Ascending aorta (tissue), 2 donors: Measurements from ENCODE around the gene NUAK2. TPM values are rescaled to one million over a fixed set of nuclear protein-coding genes. Genes with fewer than 3 reads are reported as not detected.

Experiments
- DNase-seq, 2 donors: peaks; one replicate each; pipeline ENCODE4 v3.0.0-alpha.2; 2019; ENCODE audit warnings: low spot score in 2 of 2
- H3K27ac ChIP-seq, 2 donors: fragments of 200-600 bp; sonication (generic); one replicate each; pipeline ENCODE4 v1.5.1; 2016 to 2017; ENCODE audit warnings: mild to moderate bottlenecking in 1 of 2
- H3K27me3 ChIP-seq: fragments of 200-600 bp; sonication (generic); one replicate; pipeline ENCODE4 v1.5.1; 2017
- H3K36me3 ChIP-seq, 2 donors: fragments of 200-600 bp; sonication (generic); one replicate each; pipeline ENCODE4 v1.5.1; 2016
- H3K4me1 ChIP-seq, 2 donors: fragments of 200-600 bp; sonication (generic); one replicate each; pipeline ENCODE4 v1.5.1; 2016 to 2017; ENCODE audit warnings: mild to moderate bottlenecking in 1 of 2
- H3K4me3 ChIP-seq, 2 donors: fragments of 200-600 bp; sonication (generic); one replicate each; pipeline ENCODE4 v1.5.1; 2016 to 2017; ENCODE audit warnings: mild to moderate bottlenecking in 1 of 2
- H3K9me3 ChIP-seq, 2 donors: fragments of 200-600 bp; sonication (generic); one replicate each; pipeline ENCODE4 v1.5.1; 2016
- intact Hi-C: fragments of 100-400 bp; cut with DNase I; formaldehyde crosslinking; loops from one replicate; pipeline ENCODE4 v1.15.1; 2023
- total RNA-seq: library from RNA; depleted of rRNA; stranded (reverse); fragments of >200 nt; gene quantifications from one replicate; pipeline ENCODE4 v1.1.0, GENCODE V29; 2016
- TF ChIP-seq, protein P1 (sequence below), 3 experiments: fragments of 200-600 bp in 2 of 3; fragments of 450-650 bp in 1 of 3; sonication (generic) in 2 of 3; IDR thresholded peaks; one replicate each; pipeline ENCODE4 v1.5.1; 2016 to 2019; ENCODE audit warnings: antibody characterized with exemption in 3 of 3, mild to moderate bottlenecking in 1 of 3, moderate library complexity in 1 of 3

Gene NUAK2
- total RNA-seq, 1 donor from 2014 or later = 0.85 TPM

DNA sequence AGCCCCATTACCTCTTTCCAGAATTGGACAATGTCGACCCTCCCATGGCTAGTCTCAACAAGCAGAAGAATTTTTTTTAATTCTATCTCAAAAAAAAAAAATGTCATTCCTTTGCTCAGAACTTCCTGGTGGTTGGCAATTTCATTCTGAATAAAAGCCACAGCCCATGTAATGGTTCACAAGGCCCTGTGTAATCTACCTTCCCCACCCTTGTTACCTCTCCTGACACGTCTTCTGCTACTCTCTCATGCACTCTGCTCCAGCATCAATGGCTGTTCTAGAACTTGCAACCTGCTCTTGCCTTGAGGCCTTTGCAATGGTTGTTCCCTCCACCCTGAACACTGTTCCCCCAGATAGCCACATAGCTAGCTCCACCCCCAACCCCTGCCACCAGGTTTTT lies 25.4 kb downstream of the NUAK2 start:
- no peak overlapping the region for H3K27ac ChIP-seq
- DNase-seq = no peak
- no peaks in the 10 kb centered on the region for H3K9me3 ChIP-seq
- no peak overlapping the region for H3K4me3 ChIP-seq
- TF ChIP-seq, protein P1, sequence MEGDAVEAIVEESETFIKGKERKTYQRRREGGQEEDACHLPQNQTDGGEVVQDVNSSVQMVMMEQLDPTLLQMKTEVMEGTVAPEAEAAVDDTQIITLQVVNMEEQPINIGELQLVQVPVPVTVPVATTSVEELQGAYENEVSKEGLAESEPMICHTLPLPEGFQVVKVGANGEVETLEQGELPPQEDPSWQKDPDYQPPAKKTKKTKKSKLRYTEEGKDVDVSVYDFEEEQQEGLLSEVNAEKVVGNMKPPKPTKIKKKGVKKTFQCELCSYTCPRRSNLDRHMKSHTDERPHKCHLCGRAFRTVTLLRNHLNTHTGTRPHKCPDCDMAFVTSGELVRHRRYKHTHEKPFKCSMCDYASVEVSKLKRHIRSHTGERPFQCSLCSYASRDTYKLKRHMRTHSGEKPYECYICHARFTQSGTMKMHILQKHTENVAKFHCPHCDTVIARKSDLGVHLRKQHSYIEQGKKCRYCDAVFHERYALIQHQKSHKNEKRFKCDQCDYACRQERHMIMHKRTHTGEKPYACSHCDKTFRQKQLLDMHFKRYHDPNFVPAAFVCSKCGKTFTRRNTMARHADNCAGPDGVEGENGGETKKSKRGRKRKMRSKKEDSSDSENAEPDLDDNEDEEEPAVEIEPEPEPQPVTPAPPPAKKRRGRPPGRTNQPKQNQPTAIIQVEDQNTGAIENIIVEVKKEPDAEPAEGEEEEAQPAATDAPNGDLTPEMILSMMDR (IDR thresholded peaks at IDR 0.05) = no peak
- no peaks in the 10 kb centered on the region for H3K36me3 ChIP-seq
- intact Hi-C loops = no loop called here
- H3K27me3 ChIP-seq = no peaks in the 10 kb centered on the region
- H3K4me1 ChIP-seq = peaks cover 0 to 9% of the 10 kb centered on the region in 2 donors

DNA sequence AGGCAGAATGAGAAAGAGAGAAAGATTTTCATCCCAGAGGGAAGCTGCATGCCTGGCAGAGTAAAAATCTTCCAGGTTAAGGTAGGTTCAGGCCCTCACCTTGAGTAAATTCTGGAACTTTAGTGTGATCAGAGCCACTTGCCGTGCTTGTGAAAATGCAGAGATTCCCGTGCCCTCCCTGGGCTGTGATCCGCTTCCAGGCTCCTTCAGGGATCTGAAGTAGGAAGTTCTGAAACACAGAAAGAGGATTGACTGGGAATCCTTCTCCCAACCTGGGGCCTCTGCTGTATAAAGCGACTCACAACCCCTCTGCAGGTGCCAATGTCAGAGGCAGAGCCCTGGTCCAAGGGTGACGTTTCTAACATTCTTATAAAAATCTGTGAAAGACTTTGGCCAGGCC lies 26.6 kb downstream of the NUAK2 start:
- Histone ChIP-seq H3K36me3 (no peaks in the 10 kb centered on the region), H3K4me3 (no peak overlapping the region), H3K27ac (peak overlapping the region in 1 of 2 donors; percentile 44), H3K9me3 (no peaks in the 10 kb centered on the region), H3K27me3 (no peaks in the 10 kb centered on the region), H3K4me1 (peaks cover 0 to 8% of the 10 kb centered on the region in 2 donors)
- intact Hi-C loops = no loop called here
- no peak for DNase-seq
- TF ChIP-seq, protein P1 (IDR thresholded peaks at IDR 0.05) = no peak

DNA sequence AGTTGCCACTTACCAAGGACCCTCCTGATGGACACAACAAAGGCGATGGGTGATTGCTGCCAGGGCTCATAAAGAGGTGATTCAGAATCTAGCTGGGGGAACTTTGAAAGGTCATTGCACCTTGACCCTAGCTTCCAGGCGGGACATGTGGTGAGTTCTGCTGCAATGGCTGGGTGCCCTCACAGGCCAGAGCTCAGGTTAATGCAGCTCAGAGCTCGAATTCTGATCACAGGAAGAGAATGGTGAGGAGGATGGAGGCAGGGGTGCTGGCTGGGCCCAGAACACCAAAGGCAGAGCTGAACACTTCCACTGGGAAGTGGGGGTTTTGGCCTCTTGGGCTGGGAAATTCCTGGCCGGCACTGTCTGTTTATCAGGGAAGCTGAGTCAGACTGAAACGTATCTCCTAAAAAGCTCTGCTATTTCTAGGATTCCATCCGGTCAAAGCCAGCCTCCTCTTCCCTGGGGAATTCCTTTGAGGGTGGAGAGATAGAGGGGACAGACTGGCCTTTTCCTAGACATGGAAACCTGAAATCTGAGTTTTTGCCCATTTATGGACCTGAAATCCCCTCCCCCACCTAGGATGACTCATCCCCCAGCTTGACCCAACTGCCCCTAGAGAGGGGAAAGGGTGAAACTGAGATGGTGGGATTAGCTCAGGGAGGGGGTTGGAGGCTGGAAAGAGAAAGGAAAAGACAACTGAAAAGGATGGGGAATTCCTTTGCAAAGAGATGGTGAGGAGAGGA lies 27.2 kb downstream of the NUAK2 start:
- DNase-seq = no peak

DNA sequence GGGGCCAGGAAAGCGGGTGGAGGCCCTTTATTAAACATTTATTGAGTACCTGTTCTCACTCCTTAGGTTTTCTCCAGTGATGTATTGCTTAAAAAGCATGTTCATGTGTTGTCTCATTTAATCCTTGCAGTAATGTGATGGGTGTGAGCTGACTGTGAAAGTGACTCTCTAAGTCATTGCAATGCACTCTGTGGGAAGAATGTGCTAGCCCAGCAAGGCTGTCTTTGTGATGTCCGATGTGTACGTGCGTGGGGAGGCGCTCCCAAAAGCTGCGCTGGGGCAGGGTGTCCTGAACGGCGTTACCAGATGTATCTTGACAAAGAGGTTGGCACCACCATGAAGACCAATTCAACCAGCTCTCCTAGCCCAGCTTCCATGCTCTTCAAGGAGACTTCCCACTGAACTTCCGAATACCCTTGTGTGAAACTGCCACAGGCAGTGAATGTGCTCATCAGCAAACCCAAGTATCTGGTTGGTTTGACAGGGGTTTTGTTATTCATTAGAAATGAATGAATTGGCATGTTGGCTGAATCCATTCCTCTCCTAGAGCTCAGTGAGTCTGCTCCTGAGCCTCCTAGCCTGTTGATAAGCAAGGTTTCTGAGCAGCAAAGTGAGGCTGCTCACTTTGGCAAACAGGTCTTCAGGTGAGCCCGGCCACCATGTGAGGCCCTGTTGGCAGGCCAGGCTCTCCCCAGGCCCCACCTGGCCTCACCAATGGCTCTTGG lies 28.0 kb downstream of the NUAK2 start:
- TF ChIP-seq, protein P1 (IDR thresholded peaks at IDR 0.05) = no peak
- peak overlapping the region in 1 of 2 donors; percentile 44 for H3K27ac ChIP-seq
- H3K27me3 ChIP-seq = no peaks in the 10 kb centered on the region
- intact Hi-C loops = no loop called here
- H3K4me3 ChIP-seq = no peak overlapping the region
- no peaks in the 10 kb centered on the region for H3K9me3 ChIP-seq
- no peaks in the 10 kb centered on the region for H3K36me3 ChIP-seq
- peaks cover 0 to 8% of the 10 kb centered on the region in 2 donors for H3K4me1 ChIP-seq
- DNase-seq = no peak

More for the DNA sequence above, 27.2 kb downstream of the NUAK2 start:
- Histone ChIP-seq H3K27ac (peak overlapping the region in 1 of 2 donors; percentile 44), H3K36me3 (no peaks in the 10 kb centered on the region), H3K4me3 (no peak overlapping the region), H3K4me1 (peaks cover 0 to 8% of the 10 kb centered on the region in 2 donors), H3K9me3 (no peaks in the 10 kb centered on the region), H3K27me3 (no peaks in the 10 kb centered on the region)
- TF ChIP-seq, protein P1 (IDR thresholded peaks at IDR 0.05) = no peak
- intact Hi-C loops = no loop called here

DNA sequence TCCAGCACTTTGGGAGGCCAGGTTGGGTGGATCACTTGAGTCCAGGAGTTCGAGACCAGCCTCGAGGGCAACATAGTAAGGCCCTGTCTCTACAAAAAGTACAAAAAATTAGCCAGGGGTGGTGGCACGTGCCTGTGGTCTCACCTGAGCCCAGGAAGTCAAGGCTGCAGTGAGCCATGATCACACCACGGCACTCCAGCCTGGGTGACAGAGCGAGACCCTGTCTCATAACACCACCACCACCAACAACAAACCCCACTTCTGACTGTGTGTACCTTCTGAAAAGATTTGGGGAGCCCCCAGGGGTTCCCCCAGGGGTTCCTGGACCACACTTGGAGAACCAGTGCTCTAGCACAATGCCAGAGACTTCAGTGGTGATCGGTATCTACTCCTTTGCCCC lies 29.9 kb downstream of the NUAK2 start:
- no peaks in the 10 kb centered on the region for H3K36me3 ChIP-seq
- H3K9me3 ChIP-seq = no peaks in the 10 kb centered on the region
- no peak overlapping the region for H3K4me3 ChIP-seq
- TF ChIP-seq, protein P1 (IDR thresholded peaks at IDR 0.05) = no peak
- no peaks in the 10 kb centered on the region for H3K27me3 ChIP-seq
- no peak overlapping the region for H3K27ac ChIP-seq
- intact Hi-C loops = no loop called here
- H3K4me1 ChIP-seq = peaks cover 0 to 8% of the 10 kb centered on the region in 2 donors
- DNase-seq = no peak
